22Rv1 (cell line): Measurements from ENCODE around the gene AIRE.

ENCODE experiments used
- ZFX ChIP-seq: fragments of 450-650 bp; IDR thresholded peaks from 2 replicates; pipeline ENCODE4 v1.6.1; 2017; ENCODE audit warnings: antibody characterized with exemption, borderline replicate concordance
- TF ChIP-seq, protein P1 (sequence below): fragments of 450-650 bp; IDR thresholded peaks from 2 replicates; pipeline ENCODE4 v1.5.1; 2017; ENCODE audit warnings: mild to moderate bottlenecking

DNA sequence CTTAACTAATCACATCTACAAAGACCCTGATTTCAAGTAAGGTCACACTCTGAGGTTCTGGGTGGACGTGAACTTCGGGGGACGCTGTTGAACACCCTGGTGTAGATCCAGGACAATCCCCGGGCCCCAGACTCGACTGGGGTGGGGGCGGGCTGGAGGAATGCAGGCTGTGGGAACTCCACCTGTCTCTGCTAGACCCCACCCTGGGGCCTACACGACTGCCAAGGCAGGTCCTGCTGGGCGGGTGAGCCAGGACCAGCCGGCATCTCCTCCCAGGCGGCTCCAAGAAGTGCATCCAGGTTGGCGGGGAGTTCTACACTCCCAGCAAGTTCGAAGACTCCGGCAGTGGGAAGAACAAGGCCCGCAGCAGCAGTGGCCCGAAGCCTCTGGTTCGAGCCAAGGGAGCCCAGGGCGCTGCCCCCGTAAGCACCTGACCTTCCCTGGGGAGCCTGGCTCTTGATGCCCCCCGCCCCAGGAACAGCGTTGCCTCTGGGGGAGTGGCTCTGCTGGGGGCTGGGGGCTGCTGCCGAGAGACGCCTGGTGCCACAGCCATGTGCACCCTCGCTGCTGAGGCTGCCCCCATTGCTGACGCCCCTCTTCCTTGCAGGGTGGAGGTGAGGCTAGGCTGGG, 3.8 kb downstream of the AIRE start:
- TF ChIP-seq, protein P1, sequence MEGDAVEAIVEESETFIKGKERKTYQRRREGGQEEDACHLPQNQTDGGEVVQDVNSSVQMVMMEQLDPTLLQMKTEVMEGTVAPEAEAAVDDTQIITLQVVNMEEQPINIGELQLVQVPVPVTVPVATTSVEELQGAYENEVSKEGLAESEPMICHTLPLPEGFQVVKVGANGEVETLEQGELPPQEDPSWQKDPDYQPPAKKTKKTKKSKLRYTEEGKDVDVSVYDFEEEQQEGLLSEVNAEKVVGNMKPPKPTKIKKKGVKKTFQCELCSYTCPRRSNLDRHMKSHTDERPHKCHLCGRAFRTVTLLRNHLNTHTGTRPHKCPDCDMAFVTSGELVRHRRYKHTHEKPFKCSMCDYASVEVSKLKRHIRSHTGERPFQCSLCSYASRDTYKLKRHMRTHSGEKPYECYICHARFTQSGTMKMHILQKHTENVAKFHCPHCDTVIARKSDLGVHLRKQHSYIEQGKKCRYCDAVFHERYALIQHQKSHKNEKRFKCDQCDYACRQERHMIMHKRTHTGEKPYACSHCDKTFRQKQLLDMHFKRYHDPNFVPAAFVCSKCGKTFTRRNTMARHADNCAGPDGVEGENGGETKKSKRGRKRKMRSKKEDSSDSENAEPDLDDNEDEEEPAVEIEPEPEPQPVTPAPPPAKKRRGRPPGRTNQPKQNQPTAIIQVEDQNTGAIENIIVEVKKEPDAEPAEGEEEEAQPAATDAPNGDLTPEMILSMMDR = no peak
- TF ChIP-seq ZFX = no peak
